H1 (cell line): ENCODE data around the gene TP53I11. TPM values are rescaled to one million over a fixed set of nuclear protein-coding genes. Genes with fewer than 3 reads are reported as not detected.

Experiments used
- CTCF ChIA-PET: fragments of 300-600 bp; sonication (Branson Sonifier 250); formaldehyde crosslinking; loops from one replicate; lab custom pipeline; 2021; ENCODE audit not compliant: partially characterized antibody; lab: Charles Lee
- POLR2A ChIA-PET: fragments of 300-600 bp; sonication (Branson Sonifier 250); formaldehyde crosslinking; loops from one replicate; lab custom pipeline; 2021; ENCODE audit warnings: inconsistent platforms; ENCODE audit not compliant: partially characterized antibody; lab: Charles Lee
- DNase-seq, 2 experiments: peaks; one replicate each; pipeline versions ENCODE4 v3.0.0 to v3.0.0-alpha.2; 2010 to 2022; ENCODE audit warnings: low spot score in 2 of 2, low read depth in 1 of 2, mixed read lengths in 1 of 2
- FAIRE-seq: peaks from 2 replicates; lab custom pipeline; 2011; peaks lifted over from hg19 to GRCh38; lab: Jason Lieb, UNC
- H2AFZ ChIP-seq: 2 replicates; pipeline ENCODE4 v1.8.1; 2012; ENCODE audit warnings: low read length, inconsistent platforms
- H2AK5ac ChIP-seq: 2 replicates; pipeline ENCODE4 v1.6.1; 2013; ENCODE audit warnings: low read depth, low read length
- H2BK120ac ChIP-seq: replicated peaks from 2 replicates; pipeline ENCODE3; 2013; ENCODE audit warnings: low read depth, low read length, inconsistent platforms
- H2BK12ac ChIP-seq: 2 replicates; pipeline ENCODE4 v1.6.1; 2013; ENCODE audit warnings: low read depth, low read length
- H2BK15ac ChIP-seq: 2 replicates; pipeline ENCODE4 v1.6.1; 2013; ENCODE audit warnings: low read length
- H2BK20ac ChIP-seq: 2 replicates; pipeline ENCODE4 v1.6.1; 2013; ENCODE audit warnings: low read length
- H2BK5ac ChIP-seq: 2 replicates; pipeline ENCODE4 v1.6.1; 2013; ENCODE audit warnings: low read depth, low read length
- H3K14ac ChIP-seq: 2 replicates; pipeline ENCODE4 v1.6.1; 2013; ENCODE audit warnings: inconsistent platforms; ENCODE audit not compliant: insufficient read length
- H3K18ac ChIP-seq: 2 replicates; pipeline ENCODE4 v1.6.1; 2013; ENCODE audit warnings: low read length; ENCODE audit errors: extremely low read depth
- H3K23ac ChIP-seq: 2 replicates; pipeline ENCODE4 v1.6.1; 2013; ENCODE audit warnings: inconsistent platforms; ENCODE audit not compliant: insufficient read length
- H3K23me2 ChIP-seq: 2 replicates; pipeline ENCODE4 v1.6.1; 2013; ENCODE audit warnings: low read depth, low read length
- H3K27ac ChIP-seq: 2 replicates; pipeline ENCODE4 v1.6.1; 2011; ENCODE audit warnings: low read depth, low read length, inconsistent platforms
- H3K27me3 ChIP-seq, 4 experiments: replicated peaks in 1 of 4; 1 replicate in 1 of 4; 2 replicates in 3 of 4; pipeline versions ENCODE4 v1.6.1 to v1.8.1; 2011 to 2013; ENCODE audit warnings: low read length in 3 of 4, mild to moderate bottlenecking in 3 of 4, inconsistent platforms in 2 of 4, mixed read lengths in 2 of 4, moderate library complexity in 1 of 4; ENCODE audit not compliant: control insufficient read depth in 3 of 4, insufficient read depth in 3 of 4; ENCODE audit errors: extremely low read depth in 1 of 4
- H3K36me3 ChIP-seq, 4 experiments: 2 replicates each; pipeline versions ENCODE4 v1.6.1 to v1.8.1; 2011 to 2013; ENCODE audit warnings: mild to moderate bottlenecking in 4 of 4, low read length in 3 of 4, moderate library complexity in 2 of 4, control low read depth in 1 of 4, inconsistent platforms in 1 of 4; ENCODE audit not compliant: insufficient read depth in 4 of 4, control insufficient read depth in 2 of 4
- H3K4ac ChIP-seq: replicated peaks from 2 replicates; pipeline ENCODE3; 2013; ENCODE audit warnings: low read length, low read depth, mixed read lengths, inconsistent platforms; ENCODE audit not compliant: insufficient read length
- H3K4me1 ChIP-seq, 4 experiments: replicated peaks in 1 of 4; 1 replicate in 1 of 4; 2 replicates in 3 of 4; pipeline versions ENCODE4 v1.6.1 to v1.8.1; 2011 to 2013; ENCODE audit warnings: low read length in 3 of 4, inconsistent platforms in 2 of 4, mixed read lengths in 1 of 4; ENCODE audit not compliant: insufficient read depth in 4 of 4, control insufficient read depth in 3 of 4
- H3K4me2 ChIP-seq, 2 experiments: 2 replicates each; pipeline versions ENCODE4 v1.6.1 to v1.8.1; 2011 to 2013; ENCODE audit warnings: low read depth in 2 of 2, low read length in 2 of 2, control low read depth in 1 of 2, inconsistent platforms in 1 of 2, mild to moderate bottlenecking in 1 of 2; ENCODE audit not compliant: insufficient read depth in 1 of 2
- H3K4me3 ChIP-seq, 4 experiments: fragments of 200-600, 300-600 bp in 1 of 4; sonication (generic), shearing (Covaris generic), sonication (Bioruptor Twin) in 1 of 4; 2 replicates each; pipeline versions ENCODE4 v1.5.1 to v1.8.1; 2011 to 2016; ENCODE audit warnings: low read length in 4 of 4, low read depth in 3 of 4, control low read depth in 2 of 4, inconsistent platforms in 2 of 4, mild to moderate bottlenecking in 2 of 4, mixed read lengths in 1 of 4, moderate library complexity in 1 of 4; ENCODE audit not compliant: insufficient read depth in 2 of 4; ENCODE audit errors: extremely low read depth in 1 of 4
- H3K56ac ChIP-seq: replicated peaks from 2 replicates; pipeline ENCODE3; 2013; ENCODE audit warnings: low read depth, mild to moderate bottlenecking, mixed read lengths, low read length, inconsistent platforms; ENCODE audit not compliant: insufficient read length
- H3K79me1 ChIP-seq: 2 replicates; pipeline ENCODE4 v1.6.1; 2013; ENCODE audit warnings: low read depth, low read length, control low read depth
- H3K79me2 ChIP-seq, 2 experiments: 2 replicates each; pipeline versions ENCODE4 v1.6.1 to v1.8.1; 2012 to 2013; ENCODE audit warnings: low read length in 2 of 2, mild to moderate bottlenecking in 2 of 2, inconsistent platforms in 1 of 2; ENCODE audit not compliant: insufficient read depth in 2 of 2, control insufficient read depth in 1 of 2
- H3K9ac ChIP-seq, 4 experiments: replicated peaks in 1 of 4; 1 replicate in 1 of 4; 2 replicates in 3 of 4; pipeline versions ENCODE4 v1.6.1 to v1.8.1; 2011 to 2013; ENCODE audit warnings: low read depth in 3 of 4, low read length in 3 of 4, control low read depth in 2 of 4, mild to moderate bottlenecking in 2 of 4, moderate library complexity in 2 of 4, inconsistent platforms in 1 of 4; ENCODE audit errors: extremely low read depth in 1 of 4
- H3K9me3 ChIP-seq, 2 experiments: 2 replicates each; pipeline versions ENCODE4 v1.6.1 to v1.8.1; 2012 to 2013; ENCODE audit warnings: mild to moderate bottlenecking in 2 of 2, moderate library complexity in 2 of 2, control low read depth in 1 of 2, inconsistent platforms in 1 of 2, low read depth in 1 of 2, low read length in 1 of 2, mixed read lengths in 1 of 2; ENCODE audit not compliant: insufficient read depth in 2 of 2
- H4K20me1 ChIP-seq, 2 experiments: replicated peaks in 1 of 2; 2 replicates each; pipeline versions ENCODE3 to v1.8.1; 2011 to 2013; ENCODE audit warnings: inconsistent platforms in 2 of 2, low read length in 2 of 2, mild to moderate bottlenecking in 1 of 2; ENCODE audit not compliant: insufficient read depth in 2 of 2, control insufficient read depth in 1 of 2
- H4K5ac ChIP-seq: 2 replicates; pipeline ENCODE4 v1.6.1; 2013; ENCODE audit warnings: low read length, low read depth, mixed read lengths, inconsistent platforms; ENCODE audit not compliant: insufficient read length
- H4K8ac ChIP-seq: 2 replicates; pipeline ENCODE4 v1.8.0; 2013; ENCODE audit warnings: mild to moderate bottlenecking, moderate library complexity, low read length, inconsistent platforms; ENCODE audit not compliant: insufficient read depth; ENCODE audit errors: extremely low read depth
- H4K91ac ChIP-seq: replicated peaks from 2 replicates; pipeline ENCODE3; 2013; ENCODE audit warnings: low read length, mixed read lengths, inconsistent platforms; ENCODE audit not compliant: insufficient read length
- CBX5 ChIP-seq: fragments of 300-800, 300-1000 bp; sonication (generic); IDR thresholded peaks from 2 replicates; pipeline ENCODE4 v1.7.1; 2016; ENCODE audit warnings: antibody characterized with exemption, low read length, low read depth
- E2F6 ChIP-seq: IDR thresholded peaks from 2 replicates; pipeline ENCODE4 v1.6.1; 2012; ENCODE audit warnings: inconsistent platforms
- TEAD4 ChIP-seq: IDR thresholded peaks from 2 replicates; pipeline ENCODE4 v1.6.1; 2012; ENCODE audit warnings: low read depth, low read length, inconsistent platforms, mixed read lengths
- WGBS, 2 experiments: shearing (Covaris generic) in 1 of 2; methylation state at CpG; one replicate each; pipeline versions ENCODE4 v1.1.6 to v1.1.7; 2013 to 2015; ENCODE audit warnings: low lambda C conversion rate in 2 of 2, mixed read lengths in 2 of 2, inconsistent platforms in 1 of 2, low coverage in 1 of 2, missing lambda C conversion rate in 1 of 2; ENCODE audit not compliant: insufficient replicate concordance in 2 of 2, insufficient coverage in 1 of 2, insufficient read length in 1 of 2; ENCODE audit errors: extremely low coverage in 1 of 2, missing lambda C conversion rate in 1 of 2; 5-methylcytosine and 5-hydroxymethylcytosine counted together
- polyA plus RNA-seq, 7 experiments: library from polyadenylated mRNA; depleted of rRNA in 3 of 7; stranded (reverse) in 5 of 7; unstranded in 2 of 7; fragments of >200 nt in 5 of 7; fragments of 200-250 nt in 2 of 7; gene quantifications; 1 replicate in 5 of 7; 2 replicates in 1 of 7; 4 replicates in 1 of 7; pipeline versions ENCODE4 v1.2.1 to v1.2.3, GENCODE V29; 2011 to 2013; ENCODE audit warnings: missing spikeins in 2 of 7, mixed read lengths in 2 of 7
- total RNA-seq: library from RNA; stranded (reverse); fragmentation: NEBNext Ultra II Directional; extraction: Animal tissue kit (Norgen Biotek cat#: 25700); gene quantifications from 2 replicates; pipeline ENCODE4 v1.2.1, GENCODE V29; 2021

The TP53I11 gene
- total and polyA plus RNA-seq, 2 of the 8 experiments (the other 6 are each of a cell fraction or from before 2014, with no cell fraction given): 34.0 to 46.3 TPM

GRCh38 chr11:44928816-44929215, 21.9 kb downstream of the TP53I11 start:
- Histone ChIP-seq H2BK120ac (no peak overlapping the region), H3K4me3 (no peak overlapping the region), H3K23me2 (no peaks in the 10 kb centered on the region), H4K20me1 (no peaks in the 10 kb centered on the region), H3K9ac (no peak overlapping the region), H3K79me2 (no peaks in the 10 kb centered on the region), H2BK5ac (no peak overlapping the region), H4K8ac (no peak overlapping the region), H3K14ac (no peak overlapping the region), H4K5ac (no peak overlapping the region), H3K79me1 (no peaks in the 10 kb centered on the region), H2AK5ac (0 out of 2 replicates have a peak overlapping the region, but pooled peaks have one; percentile 55), H3K56ac (no peak overlapping the region), H2BK20ac (no peak overlapping the region), H2AFZ (no peak overlapping the region), H3K4me2 (peak overlapping the region in 1 of 2 experiments; percentile 6; a peak in 2 of 4 replicates), H3K9me3 (no peaks in the 10 kb centered on the region), H3K4ac (no peak overlapping the region), H3K27ac (no peak overlapping the region), H3K23ac (no peak overlapping the region), H2BK15ac (no peak overlapping the region), H2BK12ac (no peak overlapping the region), H3K4me1 (peaks cover 0 to 18% (median 13%) of the 10 kb centered on the region in 4 experiments; a peak in 6 of 7 replicates), H3K27me3 (no peaks in the 10 kb centered on the region), H3K18ac (no peak overlapping the region; the same call in 1 of the 2 replicates), H3K36me3 (no peaks in the 10 kb centered on the region), H4K91ac (no peak overlapping the region)
- POLR2A ChIA-PET: interaction anchor here (1.1 to 4.2 kb wide), 10 partner anchors 9 to 365 kb away, joined by 3 to 19 read pairs (median 4); no protein-coding TSS in a partner anchor
- DNase-seq: no peak
- 74% methylated on average over 4 of the region's 4 CpGs; no CpG with 5 or more reads in 1 of the 2 experiments for WGBS, 2 experiments
- CTCF ChIA-PET: interaction anchor here (0.8 to 24.5 kb wide), 15 partner anchors 10 to 565 kb away, joined by 3 to 1347 read pairs (median 18); no protein-coding TSS in a partner anchor
- no peak for FAIRE-seq
- TF ChIP-seq CBX5 (no peak), TEAD4 (peak; percentile 95), E2F6 (0 out of 2 replicates have a peak, but pooled peaks have one; percentile 17)
